SKM-1 treated with dmso at 0.1 percent for 144 hours (cell line): ENCODE measurements around the gene RIPK1.
"Not testable (repeated sequence)": the region's sequence is repeated elsewhere in the genome, so short reads cannot be mapped to it uniquely, and the experiment has no call there.

ENCODE experiments used
- DNase-seq: peaks from one replicate; lab custom pipeline; 2025; ENCODE audit not compliant: unreplicated experiment; lab: John Stamatoyannopoulos, UW

The RIPK1 gene

GRCh38 chr6:3133515-3133914, 65.2 kb downstream of the RIPK1 start:
- DNase-seq = no peak

GRCh38 chr6:3135668-3136291, 67.5 kb downstream of the RIPK1 start:
- DNase-seq = no peak

GRCh38 chr6:3136292-3137011, 68.2 kb downstream of the RIPK1 start:
- DNase-seq = no peak

GRCh38 chr6:3137057-3137777, 68.9 kb downstream of the RIPK1 start:
- DNase-seq = no peak

- not testable (repeated sequence) for DNase-seq
Measured at GRCh38 chr6:3137873-3138272, 69.6 kb downstream of the RIPK1 start.

GRCh38 chr6:3138341-3138740, 70.0 kb downstream of the RIPK1 start:
- no peak for DNase-seq

- DNase-seq = peak; percentile 77
Measured at GRCh38 chr6:3139090-3139903, 71.0 kb downstream of the RIPK1 start.

- DNase-seq = no peak
Measured at GRCh38 chr6:3140201-3140600, 71.9 kb downstream of the RIPK1 start.

- DNase-seq = no peak
Measured at GRCh38 chr6:3142536-3142935, 74.2 kb downstream of the RIPK1 start.

- no peak for DNase-seq
Measured at GRCh38 chr6:3143158-3143557, 74.9 kb downstream of the RIPK1 start.

- DNase-seq = no peak
Measured at GRCh38 chr6:3144571-3144970, 76.3 kb downstream of the RIPK1 start.

- no peak for DNase-seq
Measured at GRCh38 chr6:3147914-3148757, 79.8 kb downstream of the RIPK1 start.

- no peak for DNase-seq
Measured at GRCh38 chr6:3151691-3152090, 83.4 kb downstream of the RIPK1 start.

- no peak for DNase-seq
Measured at GRCh38 chr6:3152689-3153088, 84.4 kb downstream of the RIPK1 start.

GRCh38 chr6:3155416-3155815, 87.1 kb downstream of the RIPK1 start:
- not testable (repeated sequence) for DNase-seq

- DNase-seq = not testable (repeated sequence)
Measured at GRCh38 chr6:3156184-3157130, 88.2 kb downstream of the RIPK1 start.

- DNase-seq = peak; percentile 49
Measured at GRCh38 chr6:3157131-3157933, 89.0 kb downstream of the RIPK1 start, which contains the start of gene TUBB2A. TUBB2A (minus strand) TSS chr6:3157544; CDS start chr6:3157463, 81 bp downstream.
